HepG2 (cell line): ENCODE measurements around the gene SLC27A1. TPM values are rescaled to one million over a fixed set of nuclear protein-coding genes. Genes with fewer than 3 reads are reported as not detected.

Experiments
- ATF7-NPFF ChIP-seq: sonication (generic); formaldehyde crosslinking; IDR thresholded peaks from 2 replicates; pipeline ENCODE4 v1.8.1; 2023; ENCODE audit warnings: mild to moderate bottlenecking, low read depth, missing genetic modification reagents, moderate library complexity
- CREM ChIP-seq, 2 experiments: sonication (generic) in 1 of 2; formaldehyde crosslinking in 1 of 2; IDR thresholded peaks; 2 replicates each; pipeline versions ENCODE4 v1.4.0 to v1.6.1; 2016 to 2020; ENCODE audit warnings: antibody characterized with exemption in 1 of 2, mild to moderate bottlenecking in 1 of 2, missing genetic modification reagents in 1 of 2
- GABPB1 ChIP-seq: IDR thresholded peaks from 2 replicates; pipeline ENCODE4 v1.6.1; 2016; ENCODE audit warnings: mild to moderate bottlenecking, missing genetic modification reagents, moderate library complexity, missing compliant biosample characterization
- HNRNPK ChIP-seq: fragments of 200-400 bp; formaldehyde crosslinking; IDR thresholded peaks from 2 replicates; pipeline ENCODE4 v1.6.1; 2018; ENCODE audit warnings: low read length, low read depth, moderate library complexity, mild to moderate bottlenecking; ENCODE audit not compliant: poor library complexity, severe bottlenecking
- KLF6 ChIP-seq: IDR thresholded peaks from 2 replicates; pipeline ENCODE4 v1.8.0; 2016; ENCODE audit warnings: missing biosample characterization, missing genetic modification reagents
- RORA ChIP-seq: sonication (generic); formaldehyde crosslinking; IDR thresholded peaks from 2 replicates; pipeline ENCODE4 v1.5.0; 2020; ENCODE audit warnings: mild to moderate bottlenecking, missing genetic modification reagents, moderate library complexity
- SOX13 ChIP-seq, 3 experiments: fragments of 450-650 bp in 1 of 3; sonication (generic) in 1 of 3; formaldehyde crosslinking in 1 of 3; IDR thresholded peaks in 2 of 3; conservative IDR thresholded peaks in 1 of 3; 2 replicates each; pipeline versions ENCODE4 v1.5.0 to v1.6.1; 2016 to 2020; ENCODE audit warnings: antibody characterized with exemption in 1 of 3, mild to moderate bottlenecking in 1 of 3, missing compliant biosample characterization in 1 of 3, missing genetic modification reagents in 1 of 3, moderate library complexity in 1 of 3
- SPEN ChIP-seq: sonication (generic); formaldehyde crosslinking; IDR thresholded peaks from 2 replicates; pipeline ENCODE4 v1.5.1; 2020; ENCODE audit warnings: low read depth, mild to moderate bottlenecking, missing genetic modification reagents
- TBL1XR1 ChIP-seq: fragments of 150-350 bp; IDR thresholded peaks from 2 replicates; pipeline ENCODE4 v1.6.1; 2014; ENCODE audit warnings: borderline replicate concordance, low read length; ENCODE audit not compliant: partially characterized antibody
- TCF7L2 ChIP-seq: IDR thresholded peaks from 2 replicates; pipeline ENCODE4 v1.6.1; 2011; ENCODE audit warnings: mild to moderate bottlenecking, low read depth, low read length, moderate library complexity
- ZNF121 ChIP-seq: sonication (generic); formaldehyde crosslinking; IDR thresholded peaks from 2 replicates; pipeline ENCODE4 v1.5.0; 2020; ENCODE audit warnings: mild to moderate bottlenecking, missing genetic modification reagents
- ZNF224 ChIP-seq: sonication (generic); formaldehyde crosslinking; IDR thresholded peaks from 2 replicates; pipeline ENCODE4 v1.5.0; 2020; ENCODE audit warnings: mild to moderate bottlenecking, missing genetic modification reagents
- ZNF354B ChIP-seq: sonication (generic); formaldehyde crosslinking; IDR thresholded peaks from 2 replicates; pipeline ENCODE4 v1.8.0; 2022; ENCODE audit warnings: mild to moderate bottlenecking, missing genetic modification reagents
- ZNF547 ChIP-seq: sonication (generic); formaldehyde crosslinking; IDR thresholded peaks from 2 replicates; pipeline ENCODE4 v1.5.1; 2020; ENCODE audit warnings: mild to moderate bottlenecking, missing genetic modification reagents
- ZNF605 ChIP-seq: sonication (generic); formaldehyde crosslinking; IDR thresholded peaks from 2 replicates; pipeline ENCODE4 v1.8.0; 2022; ENCODE audit warnings: mild to moderate bottlenecking, missing genetic modification reagents
- ZNF615 ChIP-seq: sonication (generic); formaldehyde crosslinking; IDR thresholded peaks from 2 replicates; pipeline ENCODE4 v1.5.0; 2020; ENCODE audit warnings: mild to moderate bottlenecking, missing genetic modification reagents, borderline replicate concordance
- ZNF616 ChIP-seq: sonication (generic); formaldehyde crosslinking; IDR thresholded peaks from 2 replicates; pipeline ENCODE4 v1.5.0; 2020; ENCODE audit warnings: low read depth, mild to moderate bottlenecking, missing genetic modification reagents
- polyA plus RNA-seq, 8 experiments: library from polyadenylated mRNA; depleted of rRNA in 3 of 8; stranded (reverse) in 7 of 8; unstranded in 1 of 8; fragments of >200 nt; fragmentation: Illumina TruSeq in 4 of 8; extraction: Trizol in 4 of 8; gene quantifications; 2 replicates each; pipeline versions ENCODE4 v1.2.1 to v1.2.3, GENCODE V29; 2011 to 2016; ENCODE audit warnings: low read depth in 4 of 8, missing spikeins in 1 of 8, mixed read lengths in 1 of 8; ENCODE audit not compliant: insufficient read depth in 1 of 8
- total RNA-seq, 5 experiments: library from RNA; depleted of rRNA; stranded (reverse); fragments of >200 nt; fragmentation: Illumina TruSeq; extraction: Trizol; gene quantifications; 2 replicates each; pipeline ENCODE4 v1.2.3, GENCODE V29; 2016; ENCODE audit warnings: low read depth in 1 of 5
- TF ChIP-seq, protein P1 (sequence below): sonication (generic); formaldehyde crosslinking; IDR thresholded peaks from 2 replicates; pipeline ENCODE4 v1.4.0; 2020; ENCODE audit warnings: mild to moderate bottlenecking, missing genetic modification reagents
- TF ChIP-seq, protein P2 (sequence below): sonication (generic); formaldehyde crosslinking; IDR thresholded peaks from 2 replicates; pipeline ENCODE4 v1.5.0; 2020; ENCODE audit warnings: mild to moderate bottlenecking, missing genetic modification reagents

Gene SLC27A1
- total and polyA plus RNA-seq, 2 of the 13 experiments (the other 11 are each of a cell fraction or from before 2014, with no cell fraction given), result 4.1 to 8.8 TPM

DNA sequence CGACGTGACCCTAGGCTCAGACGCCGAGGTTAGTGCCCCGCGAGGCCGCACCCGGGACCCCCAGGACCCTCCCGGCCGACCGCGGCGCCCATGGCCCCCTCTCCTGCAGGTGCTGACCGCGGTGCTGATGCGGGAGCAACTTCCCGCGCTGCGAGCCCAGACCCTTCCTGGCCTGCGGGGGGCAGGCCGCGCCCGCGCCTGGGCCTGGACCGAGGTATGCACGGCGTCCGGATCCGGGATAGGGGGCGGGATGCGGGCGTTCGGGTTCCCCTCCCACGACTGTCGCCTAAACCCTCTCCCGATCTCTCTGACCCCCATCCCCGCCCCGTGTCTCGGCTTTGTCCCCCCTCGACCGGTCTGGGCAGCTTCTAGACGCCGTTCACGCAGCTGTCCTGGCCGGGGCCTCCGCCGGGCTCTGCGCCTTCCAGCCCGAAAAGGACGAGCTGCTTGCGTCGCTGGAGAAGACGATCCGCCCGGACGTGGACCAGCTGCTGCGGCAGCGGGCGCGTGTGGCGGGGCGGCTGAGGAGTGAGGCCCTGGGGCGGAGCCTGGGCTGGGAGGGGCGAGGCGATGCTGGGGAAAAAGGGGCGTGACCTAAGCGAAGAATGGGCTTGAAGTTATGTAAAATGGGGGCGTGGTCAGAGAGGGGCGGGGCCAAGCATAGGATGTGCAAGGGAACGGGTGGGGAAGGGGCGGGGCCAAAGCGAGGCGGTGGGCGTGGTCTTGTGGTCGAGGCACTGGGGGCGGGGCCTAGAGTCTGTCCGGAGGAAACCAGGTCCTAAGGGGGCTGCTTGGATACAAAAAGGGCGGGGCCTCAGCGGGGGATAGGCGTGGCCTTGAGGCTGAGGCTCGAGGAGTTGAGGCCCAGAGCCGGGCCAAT lies 69.2 kb downstream of the SLC27A1 start (continued):
- no peak for TF ChIP-seq GABPB1
- TF ChIP-seq ZNF616 (CRISPR knock-in tag), result no peak
- 0 out of 2 replicates have a peak, but pooled peaks have one; percentile 26 for TF ChIP-seq ZNF547 (CRISPR knock-in tag)
- TF ChIP-seq, protein P1, sequence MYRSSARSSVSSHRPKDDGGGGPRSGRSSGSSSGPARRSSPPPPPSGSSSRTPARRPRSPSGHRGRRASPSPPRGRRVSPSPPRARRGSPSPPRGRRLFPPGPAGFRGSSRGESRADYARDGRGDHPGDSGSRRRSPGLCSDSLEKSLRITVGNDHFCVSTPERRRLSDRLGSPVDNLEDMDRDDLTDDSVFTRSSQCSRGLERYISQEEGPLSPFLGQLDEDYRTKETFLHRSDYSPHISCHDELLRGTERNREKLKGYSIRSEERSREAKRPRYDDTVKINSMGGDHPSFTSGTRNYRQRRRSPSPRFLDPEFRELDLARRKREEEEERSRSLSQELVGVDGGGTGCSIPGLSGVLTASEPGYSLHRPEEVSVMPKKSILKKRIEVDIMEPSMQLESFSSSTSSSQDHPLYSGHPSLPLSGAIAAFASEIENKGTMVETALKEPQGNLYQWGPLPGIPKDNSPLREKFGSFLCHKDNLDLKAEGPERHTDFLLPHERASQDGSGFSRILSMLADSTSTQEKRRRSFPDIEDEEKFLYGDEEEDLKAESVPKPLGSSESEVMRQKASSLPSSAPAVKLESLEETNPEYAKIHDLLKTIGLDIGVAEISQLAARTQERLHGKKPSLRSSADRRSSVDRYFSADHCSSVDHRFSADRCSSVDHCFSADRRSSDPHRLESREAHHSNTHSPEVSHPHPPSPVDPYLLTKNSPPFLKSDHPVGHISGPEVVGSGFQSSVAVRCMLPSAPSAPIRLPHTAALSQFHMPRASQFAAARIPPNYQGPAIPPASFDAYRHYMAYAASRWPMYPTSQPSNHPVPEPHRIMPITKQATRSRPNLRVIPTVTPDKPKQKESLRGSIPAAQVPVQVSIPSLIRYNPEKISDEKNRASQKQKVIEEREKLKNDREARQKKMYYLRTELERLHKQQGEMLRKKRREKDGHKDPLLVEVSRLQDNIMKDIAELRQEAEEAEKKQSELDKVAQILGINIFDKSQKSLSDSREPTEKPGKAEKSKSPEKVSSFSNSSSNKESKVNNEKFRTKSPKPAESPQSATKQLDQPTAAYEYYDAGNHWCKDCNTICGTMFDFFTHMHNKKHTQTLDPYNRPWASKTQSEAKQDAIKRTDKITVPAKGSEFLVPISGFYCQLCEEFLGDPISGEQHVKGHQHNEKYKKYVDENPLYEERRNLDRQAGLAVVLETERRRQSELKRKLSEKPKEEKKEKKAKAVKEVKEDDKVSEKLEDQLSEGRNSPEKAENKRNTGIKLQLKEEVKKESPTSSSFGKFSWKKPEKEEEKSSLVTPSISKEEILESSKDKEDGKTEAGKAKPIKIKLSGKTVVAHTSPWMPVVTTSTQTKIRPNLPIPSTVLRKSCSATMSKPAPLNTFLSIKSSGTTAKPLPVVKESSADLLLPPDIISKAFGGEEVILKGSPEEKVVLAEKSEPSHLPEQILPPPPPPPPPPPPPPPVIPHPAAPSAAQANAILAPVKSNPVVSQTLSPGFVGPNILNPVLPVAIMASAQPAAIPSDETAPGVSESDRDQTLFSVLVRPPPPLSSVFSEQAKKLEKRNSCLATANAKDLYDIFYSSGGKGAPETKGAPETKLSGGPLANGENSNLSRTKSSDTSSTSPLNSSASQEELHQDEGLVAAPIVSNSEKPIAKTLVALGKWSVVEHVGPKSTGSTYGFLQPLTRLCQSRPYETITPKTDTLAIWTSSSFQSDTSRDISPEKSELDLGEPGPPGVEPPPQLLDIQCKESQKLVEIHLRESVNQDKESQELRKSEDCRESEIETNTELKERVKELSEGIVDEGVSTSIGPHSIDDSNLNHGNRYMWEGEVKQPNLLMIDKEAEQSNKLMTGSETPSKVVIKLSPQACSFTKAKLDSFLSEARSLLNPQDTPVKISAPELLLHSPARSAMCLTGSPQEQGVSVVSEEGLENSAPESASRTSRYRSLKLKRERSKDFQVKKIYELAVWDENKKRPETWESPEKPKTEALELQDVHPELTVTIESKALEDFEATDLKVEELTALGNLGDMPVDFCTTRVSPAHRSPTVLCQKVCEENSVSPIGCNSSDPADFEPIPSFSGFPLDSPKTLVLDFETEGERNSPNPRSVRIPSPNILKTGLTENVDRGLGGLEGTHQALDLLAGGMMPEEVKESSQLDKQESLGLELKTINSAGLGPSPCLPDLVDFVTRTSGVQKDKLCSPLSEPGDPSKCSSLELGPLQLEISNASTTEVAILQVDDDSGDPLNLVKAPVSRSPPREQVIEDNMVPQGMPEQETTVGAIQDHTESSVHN (CRISPR knock-in tag), result peak; percentile 42; the same call in 1 of the 2 replicates
- TF ChIP-seq CREM (IDR thresholded peaks at IDR 0.05), result no peak
- no peak for TF ChIP-seq CREM (CRISPR knock-in tag; IDR thresholded peaks at IDR 0.05)
- TF ChIP-seq TCF7L2, result no peak
- peak; percentile 94 for TF ChIP-seq HNRNPK
- TF ChIP-seq SPEN (CRISPR knock-in tag), result peak; percentile 25; the same call in 1 of the 2 replicates
- no peak for TF ChIP-seq SOX13 (IDR thresholded peaks at IDR 0.05)
- no peak for TF ChIP-seq SOX13 (CRISPR knock-in tag; conservative IDR thresholded peaks at IDR 0.05 in 1 of 2, IDR thresholded peaks at IDR 0.05 in 1 of 2)
- peak; percentile 70; the same call in 1 of the 2 replicates for TF ChIP-seq ATF7-NPFF (CRISPR knock-in tag)
- peak; percentile 33; the same call in 1 of the 2 replicates for TF ChIP-seq ZNF605
- TF ChIP-seq ZNF354B (CRISPR knock-in tag), result 0 out of 2 replicates have a peak, but pooled peaks have one; percentile 37
- TF ChIP-seq KLF6 (CRISPR knock-in tag), result no peak
- TF ChIP-seq ZNF615, result no peak
- no peak for TF ChIP-seq ZNF121
- no peak for TF ChIP-seq TBL1XR1
- no peak for TF ChIP-seq RORA
- no peak for TF ChIP-seq ZNF224 (CRISPR knock-in tag)
- TF ChIP-seq, protein P2, sequence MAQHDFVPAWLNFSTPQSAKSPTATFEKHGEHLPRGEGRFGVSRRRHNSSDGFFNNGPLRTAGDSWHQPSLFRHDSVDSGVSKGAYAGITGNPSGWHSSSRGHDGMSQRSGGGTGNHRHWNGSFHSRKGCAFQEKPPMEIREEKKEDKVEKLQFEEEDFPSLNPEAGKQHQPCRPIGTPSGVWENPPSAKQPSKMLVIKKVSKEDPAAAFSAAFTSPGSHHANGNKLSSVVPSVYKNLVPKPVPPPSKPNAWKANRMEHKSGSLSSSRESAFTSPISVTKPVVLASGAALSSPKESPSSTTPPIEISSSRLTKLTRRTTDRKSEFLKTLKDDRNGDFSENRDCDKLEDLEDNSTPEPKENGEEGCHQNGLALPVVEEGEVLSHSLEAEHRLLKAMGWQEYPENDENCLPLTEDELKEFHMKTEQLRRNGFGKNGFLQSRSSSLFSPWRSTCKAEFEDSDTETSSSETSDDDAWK (CRISPR knock-in tag), result no peak
